Renal pelvis (tissue), 4 donors: ENCODE data around the gene GSTT2. TPM values are rescaled to one million over a fixed set of nuclear protein-coding genes. Genes with fewer than 3 reads are reported as not detected.

Experiments used
- DNase-seq: peaks from one replicate; pipeline ENCODE4 v3.0.0-alpha.2; 2013
- polyA plus RNA-seq, 3 donors: library from polyadenylated mRNA; unstranded; fragments of 120-200 nt; gene quantifications; one replicate each; pipeline ENCODE4 v1.2.1, GENCODE V29; 2013; ENCODE audit not compliant: insufficient read length in 3 of 3

Gene GSTT2
- polyA plus RNA-seq, 3 donors = 1.0 to 1.9 (median 1.3) TPM

DNA sequence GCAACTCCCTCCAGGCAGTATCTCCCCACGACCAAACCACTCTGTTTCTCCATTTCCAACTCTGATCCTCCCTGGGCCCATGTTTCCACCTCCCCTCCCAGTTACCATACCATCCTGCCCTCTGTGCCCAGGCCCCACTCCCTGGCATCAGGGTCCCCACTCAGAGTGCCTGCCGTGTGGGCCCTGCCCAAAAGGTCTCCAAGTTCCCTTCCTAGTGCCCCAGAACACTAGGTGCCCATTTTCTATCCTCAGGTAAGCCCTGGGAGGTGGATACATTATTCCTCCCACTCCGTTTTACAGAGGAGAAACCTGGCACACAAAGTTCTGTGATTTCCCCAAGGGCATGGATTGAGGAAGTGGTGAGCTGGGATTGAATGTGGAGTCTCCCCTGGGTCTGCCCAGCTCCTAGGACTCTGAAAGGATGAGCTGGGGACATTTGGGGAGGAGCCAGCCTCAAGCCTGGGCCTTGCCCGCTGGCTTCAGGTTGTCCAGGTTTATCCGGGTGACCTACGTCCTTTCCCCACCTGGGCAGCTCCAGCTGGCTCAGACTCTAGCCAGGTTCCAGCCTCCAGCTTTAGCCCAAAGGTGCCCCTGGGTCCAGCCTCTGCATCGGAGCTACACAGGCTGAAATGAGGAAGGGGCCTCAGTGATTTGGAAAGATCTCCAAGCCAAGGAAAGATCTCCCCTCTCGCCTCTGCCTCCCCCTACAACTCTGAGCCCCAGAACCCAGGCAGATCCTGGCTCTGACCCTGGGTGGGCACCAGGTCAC, 27.5 kb downstream of the GSTT2 start:
- DNase-seq = no peak

DNA sequence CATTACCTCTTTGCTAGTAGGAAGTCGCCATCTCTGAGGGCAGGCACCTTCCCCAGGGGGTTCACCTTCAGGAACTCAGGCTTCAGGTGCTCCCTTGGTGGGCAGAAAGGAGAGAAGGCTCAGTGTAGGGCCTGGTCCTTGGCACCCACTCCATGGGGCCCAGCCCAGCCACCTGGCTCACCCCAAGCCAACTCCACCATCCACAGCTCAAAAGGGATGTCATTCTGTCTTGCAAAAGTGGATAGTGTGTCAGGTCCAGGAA, 28.0 kb downstream of the GSTT2 start:
- no peak for DNase-seq

- DNase-seq = no peak
These were observed 28.7 kb downstream of the GSTT2 start for GRCh38 chr22:24008381-24009226.

- DNase-seq = no peak
These were observed 29.5 kb downstream of the GSTT2 start for GRCh38 chr22:24009227-24010017.

DNA sequence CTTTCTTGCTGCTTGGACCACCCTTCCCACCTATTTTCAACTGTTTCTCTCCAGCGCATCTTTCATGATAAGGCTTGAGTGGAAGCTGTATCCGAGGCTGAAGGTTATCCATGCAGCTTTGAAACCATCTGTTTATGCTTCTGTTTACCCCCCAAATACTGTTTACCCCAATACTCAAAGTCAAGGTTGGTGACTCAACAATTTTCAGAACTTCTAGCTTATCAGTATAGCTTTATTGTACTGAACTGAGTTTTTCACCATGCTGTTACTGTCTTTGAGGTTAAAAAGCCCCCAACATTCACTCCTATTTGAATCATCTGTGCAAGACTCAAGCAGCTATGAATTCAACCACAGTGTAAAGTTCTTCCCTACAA, 30.1 kb downstream of the GSTT2 start:
- no peak for DNase-seq

DNA sequence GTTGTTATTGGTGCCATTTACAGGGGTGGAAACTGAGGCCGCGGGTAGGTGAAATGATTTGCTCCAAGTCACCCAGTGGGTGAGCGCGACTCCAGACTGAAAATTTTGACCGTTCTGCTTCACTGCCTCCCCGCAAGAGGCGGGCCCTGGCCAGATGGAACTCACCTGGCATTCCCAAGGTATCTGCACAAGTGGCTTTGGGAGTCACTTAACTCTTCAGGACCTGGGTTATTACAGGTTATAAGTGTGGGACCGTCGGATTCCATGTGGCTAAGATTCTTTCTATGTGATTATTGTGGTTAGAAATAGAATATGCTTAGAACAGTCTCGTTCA, 31.8 kb downstream of the GSTT2 start:
- DNase-seq = peak; percentile 28

GRCh38 chr22:24016156-24016555, 36.2 kb downstream of the GSTT2 start:
- no peak for DNase-seq

- no peak for DNase-seq
These were observed 41.4 kb downstream of the GSTT2 start for GRCh38 chr22:24021304-24021703.

DNA sequence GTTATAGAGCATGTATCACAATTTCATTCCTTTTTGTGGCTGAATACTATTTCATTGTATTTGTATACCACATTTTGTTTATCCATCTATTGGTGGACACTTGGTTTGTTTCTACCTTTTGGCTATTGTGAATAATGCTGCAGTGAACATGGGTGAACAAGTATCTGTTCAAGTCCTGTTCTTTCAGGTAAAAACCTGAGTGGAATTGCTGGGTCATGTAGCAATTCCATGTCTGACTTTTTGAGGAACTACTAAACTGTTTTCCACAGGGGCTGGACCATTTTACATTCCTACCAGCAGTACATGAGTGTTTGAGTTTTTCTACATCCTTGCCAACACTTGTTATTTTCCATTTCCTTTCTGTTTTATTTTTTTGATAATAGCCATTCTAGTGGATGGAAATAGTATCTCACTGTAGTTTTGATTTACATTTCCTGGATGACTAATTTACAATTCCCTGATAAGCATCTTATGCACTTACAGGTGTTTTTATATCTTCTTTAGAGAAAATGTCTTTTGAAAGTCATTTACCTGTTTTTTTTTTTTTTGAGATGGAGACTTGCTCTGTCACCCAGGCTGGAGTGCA, 43.4 kb downstream of the GSTT2 start:
- no peak for DNase-seq

DNA sequence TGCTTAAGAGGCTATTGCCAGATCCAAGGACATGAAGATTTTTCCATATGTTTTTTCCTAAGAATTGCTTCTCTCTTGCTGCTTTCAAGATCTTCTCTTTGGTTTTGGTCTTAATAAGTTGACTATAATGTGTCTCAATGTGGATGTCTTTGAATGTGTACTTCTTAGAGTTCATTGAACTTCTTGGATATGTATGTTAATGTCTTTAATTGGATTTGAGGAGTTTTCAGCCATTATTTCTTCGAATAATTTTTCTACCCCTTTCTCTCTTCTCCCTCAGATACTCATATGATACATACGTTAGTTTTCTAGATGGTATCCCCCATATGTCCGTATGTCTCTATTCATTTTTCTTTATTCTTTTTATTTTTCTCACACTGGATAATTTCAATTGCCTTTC, 44.4 kb downstream of the GSTT2 start:
- no peak for DNase-seq

DNA sequence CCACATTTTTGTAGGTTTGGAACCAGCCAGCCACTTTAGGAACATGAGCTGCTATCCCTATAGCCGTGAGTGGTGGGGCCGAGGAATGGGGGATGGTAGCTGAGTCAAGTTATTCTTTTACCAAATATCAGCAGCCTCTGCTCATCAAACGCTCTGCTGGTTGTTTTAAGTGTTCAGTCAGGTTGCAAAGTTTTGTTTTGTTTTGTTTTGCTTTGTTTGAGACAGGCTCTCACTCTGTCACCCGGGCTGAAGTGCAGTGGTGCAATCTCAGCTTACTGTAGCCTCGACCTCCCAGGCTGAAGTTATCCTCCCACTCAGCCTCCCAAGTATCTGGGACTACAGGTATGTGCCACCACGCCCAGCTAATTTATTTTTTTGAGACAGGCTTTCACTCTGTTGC, 45.5 kb downstream of the GSTT2 start:
- no peak for DNase-seq

GRCh38 chr22:24026056-24026455, 46.1 kb downstream of the GSTT2 start:
- DNase-seq = no peak

DNA sequence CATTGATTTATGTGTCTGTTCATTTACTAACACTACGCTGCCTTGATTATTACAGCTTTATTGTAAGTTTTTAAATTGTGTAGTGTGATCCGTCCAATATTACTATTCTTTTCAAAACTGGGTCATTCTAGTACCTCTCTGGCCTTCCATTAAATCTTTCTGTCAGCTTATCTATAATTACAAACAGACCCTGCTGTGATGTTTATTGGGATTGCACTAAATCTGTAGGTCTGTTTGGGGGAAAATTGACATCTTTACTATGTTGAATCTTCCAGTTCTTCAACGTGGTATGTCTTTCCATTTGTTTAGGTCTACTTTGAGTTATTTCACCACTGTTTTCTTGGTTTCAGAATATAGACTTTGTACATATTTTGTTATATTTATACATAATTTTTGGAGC, 46.8 kb downstream of the GSTT2 start:
- DNase-seq = no peak

- DNase-seq = no peak
These were observed 47.5 kb downstream of the GSTT2 start for GRCh38 chr22:24027389-24027975.

DNA sequence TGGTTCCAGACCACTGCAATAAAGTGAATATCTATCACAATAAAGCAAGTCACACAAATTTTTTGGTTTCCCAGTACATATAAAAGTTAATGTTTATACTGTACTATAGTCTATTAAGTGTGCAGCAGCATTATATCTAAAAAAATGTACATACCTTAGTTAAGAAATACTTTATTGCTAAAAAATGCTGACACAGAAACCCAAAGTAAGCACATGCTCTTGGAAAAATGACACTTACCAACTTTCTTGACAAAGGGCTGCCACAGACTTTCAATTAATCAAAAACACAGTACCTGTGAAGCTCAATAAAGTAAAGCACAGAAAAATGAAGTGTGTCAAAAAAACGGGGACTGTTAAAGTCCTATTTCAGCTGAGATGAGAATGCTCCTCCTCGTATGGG, 48.1 kb downstream of the GSTT2 start:
- DNase-seq = no peak

GRCh38 chr22:24028533-24028932, 48.6 kb downstream of the GSTT2 start:
- no peak for DNase-seq

- DNase-seq = no peak
These were observed 49.4 kb downstream of the GSTT2 start for GRCh38 chr22:24029304-24029703.

DNA sequence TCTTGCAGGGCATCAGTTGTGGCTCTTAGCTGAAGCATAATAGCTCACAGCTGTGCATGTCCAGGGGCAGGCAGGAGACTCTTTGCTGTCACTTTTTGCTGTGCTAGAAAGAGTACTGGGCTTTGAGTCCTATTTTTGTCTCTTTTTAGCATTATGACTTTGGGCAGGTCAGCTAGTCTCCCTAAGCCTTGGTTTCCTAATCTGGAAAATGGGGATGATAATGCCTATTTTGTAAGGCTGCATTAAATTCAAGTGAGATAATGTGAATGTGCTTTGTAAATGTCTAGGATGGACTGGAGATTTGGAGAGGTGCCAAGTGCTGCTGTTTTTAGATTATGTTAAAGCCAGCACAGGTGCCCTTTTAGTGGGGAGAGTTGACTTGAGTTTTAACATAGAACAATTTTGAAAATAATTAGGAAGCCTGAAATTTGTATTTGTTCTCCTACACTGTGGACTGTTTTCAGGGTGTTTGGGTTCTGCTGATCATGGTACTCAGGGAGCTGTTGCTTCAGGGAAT, 50.3 kb downstream of the GSTT2 start:
- DNase-seq = no peak
